CD14-positive monocyte (primary cell): ENCODE measurements around the gene UNC93A. TPM values are rescaled to one million over a fixed set of nuclear protein-coding genes. Genes with fewer than 3 reads are reported as not detected.

Experiments
- DNase-seq, 3 donors: peaks; one replicate each; pipeline ENCODE4 v3.0.0-alpha.2; 2011 to 2022
- H2AFZ ChIP-seq: 2 replicates; pipeline ENCODE4 v1.6.0; 2012; ENCODE audit warnings: mild to moderate bottlenecking, low read depth, low read length, inconsistent platforms; ENCODE audit not compliant: insufficient read depth, poor library complexity, severe bottlenecking
- H3K27ac ChIP-seq, 2 donors: 1 replicate in 1 of 2; 2 replicates in 1 of 2; pipeline ENCODE4 v1.5.1; 2012 to 2013; ENCODE audit warnings: low read length in 2 of 2, control low read depth in 1 of 2, inconsistent platforms in 1 of 2, low read depth in 1 of 2, mild to moderate bottlenecking in 1 of 2
- H3K27me3 ChIP-seq, 2 donors: one replicate each; pipeline versions ENCODE4 v1.6.0 to v1.6.1; 2011 to 2013; ENCODE audit warnings: low read length in 2 of 2; ENCODE audit not compliant: control insufficient read depth in 2 of 2, insufficient read depth in 2 of 2
- H3K36me3 ChIP-seq, 2 donors: replicated peaks in 1 of 2; 1 replicate in 1 of 2; 2 replicates in 1 of 2; pipeline versions ENCODE4 v1.5.1 to v1.6.1; 2012 to 2013; ENCODE audit warnings: low read length in 2 of 2, control low read depth in 1 of 2, inconsistent platforms in 1 of 2, mild to moderate bottlenecking in 1 of 2; ENCODE audit not compliant: insufficient read depth in 2 of 2, control insufficient read depth in 1 of 2
- H3K4me1 ChIP-seq, 2 donors: 1 replicate in 1 of 2; 2 replicates in 1 of 2; pipeline versions ENCODE4 v1.5.1 to v1.6.1; 2012 to 2013; ENCODE audit warnings: low read length in 2 of 2, control low read depth in 1 of 2, inconsistent platforms in 1 of 2, mild to moderate bottlenecking in 1 of 2, moderate library complexity in 1 of 2; ENCODE audit not compliant: insufficient read depth in 2 of 2, control insufficient read depth in 1 of 2
- H3K4me2 ChIP-seq: replicated peaks from 2 replicates; pipeline ENCODE3; 2012; ENCODE audit warnings: low read length, moderate library complexity, mild to moderate bottlenecking; ENCODE audit not compliant: poor library complexity, severe bottlenecking; ENCODE audit errors: extremely low read depth
- H3K4me3 ChIP-seq, 3 experiments: fragments of 200-600 bp in 1 of 3; sonication (generic) in 1 of 3; replicated peaks in 1 of 3; 1 replicate in 2 of 3; 2 replicates in 1 of 3; pipeline ENCODE4 v1.5.1; 2011 to 2013; ENCODE audit warnings: low read length in 3 of 3, mild to moderate bottlenecking in 3 of 3, control low read depth in 2 of 3, low read depth in 2 of 3, inconsistent platforms in 1 of 3, moderate library complexity in 1 of 3
- H3K79me2 ChIP-seq: 2 replicates; pipeline ENCODE4 v1.6.0; 2012; ENCODE audit warnings: mild to moderate bottlenecking, control low read depth, inconsistent platforms, low read length, moderate library complexity; ENCODE audit not compliant: insufficient read depth
- H3K9ac ChIP-seq: 2 replicates; pipeline ENCODE4 v1.6.0; 2017; ENCODE audit warnings: low read length, mild to moderate bottlenecking; ENCODE audit not compliant: insufficient read depth, poor library complexity, severe bottlenecking
- H3K9me3 ChIP-seq, 2 donors: replicated peaks in 1 of 2; 1 replicate in 1 of 2; 2 replicates in 1 of 2; pipeline versions ENCODE4 v1.5.1 to v1.6.1; 2012 to 2013; ENCODE audit warnings: low read length in 2 of 2, control low read depth in 1 of 2; ENCODE audit not compliant: control insufficient read depth in 1 of 2, insufficient read depth in 1 of 2
- H4K20me1 ChIP-seq: 2 replicates; pipeline ENCODE4 v1.6.0; 2012; ENCODE audit warnings: mild to moderate bottlenecking, low read length, control low read depth, moderate library complexity; ENCODE audit not compliant: insufficient read depth
- H3K27ac Mint-ChIP-seq, 7 donors: one replicate each; pipeline ENCODE4 v1.8.0; 2020; ENCODE audit warnings: mild to moderate bottlenecking in 7 of 7, mixed read lengths in 7 of 7, moderate library complexity in 6 of 7, inconsistent platforms in 2 of 7
- H3K27me3 Mint-ChIP-seq, 3 donors: one replicate each; pipeline ENCODE4 v1.8.0; 2021 to 2022; ENCODE audit warnings: low read depth in 3 of 3, mild to moderate bottlenecking in 3 of 3, mixed read lengths in 3 of 3, moderate library complexity in 3 of 3, inconsistent platforms in 1 of 3
- H3K36me3 Mint-ChIP-seq, 2 donors: one replicate each; pipeline ENCODE4 v1.8.0; 2020; ENCODE audit warnings: mixed read lengths in 2 of 2, inconsistent platforms in 1 of 2, mild to moderate bottlenecking in 1 of 2
- H3K4me1 Mint-ChIP-seq: one replicate; pipeline ENCODE4 v1.8.0; 2020; ENCODE audit warnings: mild to moderate bottlenecking, mixed read lengths
- H3K4me3 Mint-ChIP-seq, 2 donors: one replicate each; pipeline ENCODE4 v1.8.0; 2020; ENCODE audit warnings: mild to moderate bottlenecking in 2 of 2, mixed read lengths in 2 of 2, moderate library complexity in 1 of 2
- H3K9me3 Mint-ChIP-seq, 7 donors: one replicate each; pipeline ENCODE4 v1.8.0; 2020 to 2022; ENCODE audit warnings: mixed read lengths in 7 of 7, mild to moderate bottlenecking in 6 of 7, moderate library complexity in 6 of 7, inconsistent platforms in 2 of 7
- WGBS: methylation state at CpG from one replicate; pipeline ENCODE4 v1.1.5; 2013; ENCODE audit warnings: missing lambda C conversion rate; ENCODE audit not compliant: insufficient coverage; 5-methylcytosine and 5-hydroxymethylcytosine counted together
- intact Hi-C, 2 donors: fragments of 100-400 bp; cut with micrococcal nuclease; formaldehyde crosslinking; loops; one replicate each; pipeline versions ENCODE4 v1.15.0 to v1.15.1; 2023
- polyA plus RNA-seq, 3 donors: library from polyadenylated mRNA; depleted of rRNA in 1 of 3; unstranded in 2 of 3; stranded (reverse) in 1 of 3; fragments of 300-500 nt in 2 of 3; fragments of >200 nt in 1 of 3; fragmentation: Illumina TruSeq in 2 of 3; gene quantifications; 1 replicate in 2 of 3; 2 replicates in 1 of 3; pipeline ENCODE4 v1.2.3, GENCODE V29; 2012 to 2021
- TF ChIP-seq, protein P1 (sequence below): fragments of 200-600 bp; IDR thresholded peaks from one replicate; pipeline ENCODE4 v1.8.0; 2022; ENCODE audit warnings: antibody characterized with exemption, mild to moderate bottlenecking

UNC93A gene
- polyA plus RNA-seq, 3 donors, result not detected

DNA sequence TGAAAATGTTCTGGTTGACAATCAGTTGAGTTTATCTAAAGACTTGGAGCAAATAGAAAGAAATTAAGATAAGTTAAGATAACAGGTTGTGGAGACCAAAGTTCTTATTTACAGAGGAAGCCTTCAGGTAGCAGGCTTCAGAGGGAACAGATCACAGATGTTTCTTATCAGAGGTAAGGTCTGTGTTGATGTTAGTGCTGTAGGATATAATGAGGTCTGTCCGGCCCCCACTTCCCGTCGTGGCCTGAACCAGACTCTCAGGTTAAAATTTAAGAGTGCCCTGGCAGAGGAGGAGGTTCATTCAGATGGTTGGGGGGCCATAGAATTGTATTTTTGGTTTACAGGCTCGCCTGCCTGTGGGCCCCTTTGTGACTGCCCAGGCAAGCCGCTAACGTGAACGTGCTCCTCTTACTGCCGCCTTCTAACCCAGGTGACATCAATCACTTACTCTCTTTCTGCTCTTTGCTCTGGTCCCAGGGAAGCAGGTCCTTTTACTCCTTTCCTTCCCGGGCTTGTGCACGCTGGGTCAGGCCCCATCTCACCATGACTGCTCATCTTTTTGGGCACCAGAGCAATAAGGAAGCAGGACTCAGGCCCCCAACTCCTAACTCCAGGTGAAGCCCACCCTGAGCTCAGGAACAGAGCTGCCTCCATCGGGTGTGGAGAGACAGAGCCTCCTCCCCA, 18.3 kb upstream of the UNC93A start:
- intact Hi-C loops, result no loop called here
- DNase-seq, result no peak
- peak overlapping the region in 1 of 7 donors; percentile 53 for H3K27ac Mint-ChIP-seq

DNA sequence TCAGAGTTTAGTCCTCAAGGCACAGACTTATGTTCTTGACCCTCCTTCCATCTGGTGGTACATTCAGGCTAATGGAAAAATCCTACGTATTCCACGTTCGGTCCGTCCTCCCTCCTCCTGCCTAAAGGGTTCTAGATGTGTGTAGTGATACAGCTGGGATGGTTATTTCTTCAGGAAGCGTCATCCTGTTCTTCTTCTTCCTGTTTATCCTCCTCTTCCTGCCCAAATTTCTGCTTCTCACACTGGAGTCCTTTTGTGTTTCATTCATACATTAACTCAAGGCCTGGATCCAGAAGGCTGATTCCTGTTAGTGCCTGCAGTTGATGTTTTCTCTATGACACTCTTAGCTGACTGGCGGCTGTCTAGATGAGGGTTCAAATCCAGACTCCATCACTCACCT, 16.8 kb upstream of the UNC93A start:
- no peaks in the 10 kb centered on the region for H3K9me3 ChIP-seq
- H3K4me3 ChIP-seq, result no peak overlapping the region
- H3K36me3 ChIP-seq, result no peaks in the 10 kb centered on the region
- H3K27me3 ChIP-seq, result no peaks in the 10 kb centered on the region
- H3K4me1 Mint-ChIP-seq, result no peaks in the 10 kb centered on the region
- H3K27me3 Mint-ChIP-seq, result peaks cover 9 to 10% (median 9%) of the 10 kb centered on the region in 3 donors
- no peaks in the 10 kb centered on the region for H3K79me2 ChIP-seq
- no peaks in the 10 kb centered on the region for H3K4me1 ChIP-seq
- intact Hi-C loops, result no loop called here
- H3K36me3 Mint-ChIP-seq, result no peaks in the 10 kb centered on the region
- no peak overlapping the region for H3K4me2 ChIP-seq
- H3K27ac Mint-ChIP-seq, result peak overlapping the region in 1 of 7 donors; percentile 12
- H3K4me3 Mint-ChIP-seq, result no peak overlapping the region
- no peak for DNase-seq
- H4K20me1 ChIP-seq, result no peaks in the 10 kb centered on the region
- TF ChIP-seq, protein P1, sequence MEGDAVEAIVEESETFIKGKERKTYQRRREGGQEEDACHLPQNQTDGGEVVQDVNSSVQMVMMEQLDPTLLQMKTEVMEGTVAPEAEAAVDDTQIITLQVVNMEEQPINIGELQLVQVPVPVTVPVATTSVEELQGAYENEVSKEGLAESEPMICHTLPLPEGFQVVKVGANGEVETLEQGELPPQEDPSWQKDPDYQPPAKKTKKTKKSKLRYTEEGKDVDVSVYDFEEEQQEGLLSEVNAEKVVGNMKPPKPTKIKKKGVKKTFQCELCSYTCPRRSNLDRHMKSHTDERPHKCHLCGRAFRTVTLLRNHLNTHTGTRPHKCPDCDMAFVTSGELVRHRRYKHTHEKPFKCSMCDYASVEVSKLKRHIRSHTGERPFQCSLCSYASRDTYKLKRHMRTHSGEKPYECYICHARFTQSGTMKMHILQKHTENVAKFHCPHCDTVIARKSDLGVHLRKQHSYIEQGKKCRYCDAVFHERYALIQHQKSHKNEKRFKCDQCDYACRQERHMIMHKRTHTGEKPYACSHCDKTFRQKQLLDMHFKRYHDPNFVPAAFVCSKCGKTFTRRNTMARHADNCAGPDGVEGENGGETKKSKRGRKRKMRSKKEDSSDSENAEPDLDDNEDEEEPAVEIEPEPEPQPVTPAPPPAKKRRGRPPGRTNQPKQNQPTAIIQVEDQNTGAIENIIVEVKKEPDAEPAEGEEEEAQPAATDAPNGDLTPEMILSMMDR, result no peak
- H3K9ac ChIP-seq, result no peak overlapping the region
- H2AFZ ChIP-seq, result no peak overlapping the region
- WGBS, result 100% methylated on average over 1 of the region's 6 CpGs
- H3K9me3 Mint-ChIP-seq, result no peaks in the 10 kb centered on the region
- H3K27ac ChIP-seq, result no peak overlapping the region

More for the DNA sequence above, 18.3 kb upstream of the UNC93A start:
- 89% methylated on average over 9 of the region's 11 CpGs for WGBS
- Mint-ChIP-seq H3K27me3 (peaks cover 6 to 11% (median 9%) of the 10 kb centered on the region in 3 donors), H3K4me1 (no peaks in the 10 kb centered on the region), H3K36me3 (no peaks in the 10 kb centered on the region), H3K4me3 (no peak overlapping the region), H3K9me3 (no peaks in the 10 kb centered on the region)
- Histone ChIP-seq H3K4me2 (no peak overlapping the region), H4K20me1 (no peaks in the 10 kb centered on the region), H2AFZ (no peak overlapping the region), H3K79me2 (no peaks in the 10 kb centered on the region), H3K4me3 (no peak overlapping the region), H3K27me3 (no peaks in the 10 kb centered on the region), H3K27ac (no peak overlapping the region), H3K9ac (no peak overlapping the region), H3K9me3 (no peaks in the 10 kb centered on the region), H3K4me1 (no peaks in the 10 kb centered on the region), H3K36me3 (no peaks in the 10 kb centered on the region)
- TF ChIP-seq, protein P1, result no peak
